Natural killer cell (primary cell): Measurements from ENCODE around the gene KANSL1. TPM values are rescaled to one million over a fixed set of nuclear protein-coding genes. Genes with fewer than 3 reads are reported as not detected.

Experiments
- ATAC-seq, 3 donors: fragments of 150-1000 bp in 2 of 3; fragments of 200-7000 bp in 1 of 3; cut with Tn5 transposase; 1 replicate in 1 of 3; 2 replicates in 2 of 3; pipeline ENCODE4 v1.10.0; 2021; ENCODE audit warnings: mild to moderate bottlenecking in 2 of 3, moderate library complexity in 2 of 3
- DNase-seq, 2 donors: peaks; one replicate each; pipeline versions ENCODE4 v3.0.0 to v3.0.0-alpha.2; 2013 to 2021; ENCODE audit warnings: mixed read lengths in 1 of 2
- H3K27ac ChIP-seq: one replicate; pipeline ENCODE4 v1.5.1; 2013; ENCODE audit warnings: mild to moderate bottlenecking, low read length
- H3K27me3 ChIP-seq: one replicate; pipeline ENCODE4 v1.6.1; 2013; ENCODE audit warnings: low read length; ENCODE audit not compliant: control insufficient read depth, insufficient read depth
- H3K36me3 ChIP-seq: one replicate; pipeline ENCODE4 v1.6.1; 2013; ENCODE audit warnings: low read length; ENCODE audit not compliant: control insufficient read depth, insufficient read depth
- H3K4me1 ChIP-seq: one replicate; pipeline ENCODE4 v1.6.1; 2013; ENCODE audit warnings: low read length; ENCODE audit not compliant: control insufficient read depth, insufficient read depth
- H3K4me3 ChIP-seq: one replicate; pipeline ENCODE4 v1.5.1; 2013; ENCODE audit warnings: low read length
- H3K9me3 ChIP-seq: one replicate; pipeline ENCODE4 v1.6.1; 2013; ENCODE audit warnings: low read length; ENCODE audit not compliant: control insufficient read depth, insufficient read depth
- H3K27ac Mint-ChIP-seq, 2 donors: one replicate each; pipeline ENCODE4 v1.8.0; 2022; ENCODE audit warnings: mild to moderate bottlenecking in 2 of 2, mixed read lengths in 2 of 2, moderate library complexity in 1 of 2
- H3K27me3 Mint-ChIP-seq, 2 donors: one replicate each; pipeline ENCODE4 v1.8.0; 2022; ENCODE audit warnings: low read depth in 2 of 2, mixed read lengths in 2 of 2
- H3K36me3 Mint-ChIP-seq: one replicate; pipeline ENCODE4 v1.8.0; 2022; ENCODE audit warnings: mixed read lengths
- H3K4me1 Mint-ChIP-seq, 2 donors: one replicate each; pipeline ENCODE4 v1.8.0; 2022; ENCODE audit warnings: mixed read lengths in 2 of 2
- H3K4me3 Mint-ChIP-seq: one replicate; pipeline ENCODE4 v1.8.0; 2022; ENCODE audit warnings: mild to moderate bottlenecking, moderate library complexity, mixed read lengths
- H3K9me3 Mint-ChIP-seq, 2 donors: one replicate each; pipeline ENCODE4 v1.8.0; 2022; ENCODE audit warnings: mixed read lengths in 2 of 2
- WGBS: methylation state at CpG from one replicate; pipeline ENCODE4 v1.1.7; 2013; ENCODE audit warnings: missing lambda C conversion rate; ENCODE audit not compliant: insufficient coverage; 5-methylcytosine and 5-hydroxymethylcytosine counted together
- intact Hi-C: fragments of 100-400 bp; cut with micrococcal nuclease; formaldehyde crosslinking; loops from one replicate; pipeline ENCODE4 v1.14.2; 2022
- total RNA-seq, 4 donors: library from RNA; stranded (reverse); fragments of 120-200 nt in 1 of 4; gene quantifications; one replicate each; pipeline versions ENCODE4 v1.2.3 to v1.2.4, GENCODE V29; 2013 to 2022
- TF ChIP-seq, protein P1 (sequence below): fragments of 200-600 bp; IDR thresholded peaks from one replicate; pipeline ENCODE4 v1.8.0; 2022; ENCODE audit warnings: antibody characterized with exemption

Gene KANSL1
- total RNA-seq, 3 donors from 2014 or later (not counting 1 experiment from before 2014, with no cell fraction given) = 202 to 240 (median 220) TPM

DNA sequence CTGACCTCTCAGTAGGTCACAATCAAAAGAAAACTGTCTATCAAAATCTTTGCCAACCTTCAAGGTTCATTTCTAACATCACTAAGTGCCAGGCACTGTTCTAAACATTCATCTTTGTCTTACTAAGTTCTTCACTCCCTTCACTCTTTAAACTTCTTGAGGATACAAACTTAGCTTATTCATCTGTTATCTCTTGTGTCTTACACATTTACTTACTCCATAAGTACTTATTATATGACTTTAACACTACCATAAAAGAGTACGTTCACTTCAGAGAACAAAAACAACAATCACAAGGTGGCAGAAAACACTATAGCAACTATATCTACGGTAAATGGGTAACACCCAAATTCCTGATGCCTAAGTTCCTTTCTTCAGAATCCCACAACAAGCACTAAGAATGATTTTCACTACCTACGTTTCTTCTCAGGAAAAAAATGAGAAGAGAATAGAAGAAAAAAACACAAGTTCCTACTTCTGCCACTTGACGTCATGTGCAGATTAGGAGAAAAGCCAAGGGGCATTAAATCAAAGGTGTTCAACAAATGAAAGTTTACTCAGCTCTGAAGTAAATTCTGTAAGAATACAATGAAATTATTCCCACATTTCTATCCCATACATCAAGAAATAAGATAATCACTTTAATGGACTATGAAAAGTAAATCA lies 29.2 kb downstream of the KANSL1 start:
- Mint-ChIP-seq H3K4me1 (peaks cover 65 to 78% of the 10 kb centered on the region in 2 donors), H3K27ac (peak overlapping the region; percentile 51 to 69), H3K36me3 (no peaks in the 10 kb centered on the region), H3K27me3 (no peaks in the 10 kb centered on the region), H3K9me3 (no peaks in the 10 kb centered on the region), H3K4me3 (peak overlapping the region; percentile 4)
- TF ChIP-seq, protein P1, sequence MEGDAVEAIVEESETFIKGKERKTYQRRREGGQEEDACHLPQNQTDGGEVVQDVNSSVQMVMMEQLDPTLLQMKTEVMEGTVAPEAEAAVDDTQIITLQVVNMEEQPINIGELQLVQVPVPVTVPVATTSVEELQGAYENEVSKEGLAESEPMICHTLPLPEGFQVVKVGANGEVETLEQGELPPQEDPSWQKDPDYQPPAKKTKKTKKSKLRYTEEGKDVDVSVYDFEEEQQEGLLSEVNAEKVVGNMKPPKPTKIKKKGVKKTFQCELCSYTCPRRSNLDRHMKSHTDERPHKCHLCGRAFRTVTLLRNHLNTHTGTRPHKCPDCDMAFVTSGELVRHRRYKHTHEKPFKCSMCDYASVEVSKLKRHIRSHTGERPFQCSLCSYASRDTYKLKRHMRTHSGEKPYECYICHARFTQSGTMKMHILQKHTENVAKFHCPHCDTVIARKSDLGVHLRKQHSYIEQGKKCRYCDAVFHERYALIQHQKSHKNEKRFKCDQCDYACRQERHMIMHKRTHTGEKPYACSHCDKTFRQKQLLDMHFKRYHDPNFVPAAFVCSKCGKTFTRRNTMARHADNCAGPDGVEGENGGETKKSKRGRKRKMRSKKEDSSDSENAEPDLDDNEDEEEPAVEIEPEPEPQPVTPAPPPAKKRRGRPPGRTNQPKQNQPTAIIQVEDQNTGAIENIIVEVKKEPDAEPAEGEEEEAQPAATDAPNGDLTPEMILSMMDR = no peak
- H3K4me1 ChIP-seq = peaks cover 14% of the 10 kb centered on the region
- H3K36me3 ChIP-seq = peaks cover 10% of the 10 kb centered on the region
- DNase-seq (no peak), ATAC-seq (no peak)
- H3K27me3 ChIP-seq = no peaks in the 10 kb centered on the region
- H3K27ac ChIP-seq = no peak overlapping the region
- 69% methylated on average over 3 of the region's 4 CpGs for WGBS
- intact Hi-C loops = no loop called here
- no peak overlapping the region for H3K4me3 ChIP-seq
- H3K9me3 ChIP-seq = no peaks in the 10 kb centered on the region

DNA sequence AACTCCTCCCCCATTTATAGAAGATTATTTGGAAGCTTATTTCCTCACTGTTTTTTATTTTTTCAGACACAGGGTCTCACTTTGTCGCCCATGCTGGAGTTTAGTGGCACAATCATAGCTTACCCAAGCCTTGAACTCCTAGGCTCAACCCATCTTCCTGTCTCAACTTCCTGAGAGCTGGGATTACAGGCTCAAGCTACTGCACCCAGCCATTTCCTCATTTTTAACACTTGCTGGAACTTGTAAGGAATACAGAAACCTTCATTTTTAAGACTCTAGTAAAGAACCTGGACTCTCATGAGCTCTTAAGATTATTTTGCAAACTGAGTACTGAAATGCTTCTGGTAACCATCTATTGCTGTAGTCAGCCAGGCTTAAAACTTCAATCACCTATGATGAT lies 29.9 kb downstream of the KANSL1 start:
- 76% methylated on average over 1 of the region's 1 CpG for WGBS
- H3K9me3 Mint-ChIP-seq = no peaks in the 10 kb centered on the region
- H3K36me3 Mint-ChIP-seq = no peaks in the 10 kb centered on the region
- peak overlapping the region; percentile 51 to 69 for H3K27ac Mint-ChIP-seq
- intact Hi-C loops = no loop called here
- Histone ChIP-seq H3K4me1 (peaks cover 17% of the 10 kb centered on the region), H3K4me3 (no peak overlapping the region), H3K36me3 (peaks cover 2% of the 10 kb centered on the region), H3K9me3 (no peaks in the 10 kb centered on the region), H3K27ac (no peak overlapping the region), H3K27me3 (no peaks in the 10 kb centered on the region)
- H3K4me1 Mint-ChIP-seq = peaks cover 70 to 75% of the 10 kb centered on the region in 2 donors
- peak in 1 of 3 donors; percentile 18 for ATAC-seq
- H3K4me3 Mint-ChIP-seq = peak overlapping the region; percentile 0
- no peaks in the 10 kb centered on the region for H3K27me3 Mint-ChIP-seq
- no peak for DNase-seq
- TF ChIP-seq, protein P1 = no peak

DNA sequence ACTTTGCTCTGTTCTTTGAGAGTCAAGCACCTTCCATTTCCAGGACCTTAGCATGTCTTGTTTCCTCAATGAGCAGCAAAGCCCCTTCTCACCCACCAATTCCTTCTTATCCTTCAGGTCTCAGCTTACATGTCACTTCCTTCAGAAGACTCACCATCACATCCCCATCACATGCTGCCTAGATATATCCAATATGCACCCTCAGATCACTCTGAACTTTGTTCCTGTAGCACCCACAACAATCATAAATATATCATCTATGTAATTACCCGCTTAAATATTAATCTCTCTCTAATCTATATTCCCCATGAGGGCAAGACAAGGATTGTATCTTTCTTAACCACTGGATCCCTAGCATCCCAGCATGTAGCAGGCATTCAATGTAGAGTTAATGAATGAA lies 30.4 kb downstream of the KANSL1 start:
- Histone ChIP-seq H3K27me3 (no peaks in the 10 kb centered on the region), H3K4me1 (peaks cover 19% of the 10 kb centered on the region), H3K4me3 (no peak overlapping the region), H3K9me3 (no peaks in the 10 kb centered on the region), H3K27ac (no peak overlapping the region), H3K36me3 (peaks cover 2% of the 10 kb centered on the region)
- H3K36me3 Mint-ChIP-seq = no peaks in the 10 kb centered on the region
- peak overlapping the region; percentile 2 for H3K4me3 Mint-ChIP-seq
- DNase-seq = no peak
- WGBS = 0% methylated on average over 1 of the region's 1 CpG
- TF ChIP-seq, protein P1 = no peak
- peaks cover 67 to 73% of the 10 kb centered on the region in 2 donors for H3K4me1 Mint-ChIP-seq
- no peaks in the 10 kb centered on the region for H3K27me3 Mint-ChIP-seq
- no peak for ATAC-seq
- H3K9me3 Mint-ChIP-seq = no peaks in the 10 kb centered on the region
- intact Hi-C loops = no loop called here
- peak overlapping the region; percentile 51 to 69 for H3K27ac Mint-ChIP-seq

DNA sequence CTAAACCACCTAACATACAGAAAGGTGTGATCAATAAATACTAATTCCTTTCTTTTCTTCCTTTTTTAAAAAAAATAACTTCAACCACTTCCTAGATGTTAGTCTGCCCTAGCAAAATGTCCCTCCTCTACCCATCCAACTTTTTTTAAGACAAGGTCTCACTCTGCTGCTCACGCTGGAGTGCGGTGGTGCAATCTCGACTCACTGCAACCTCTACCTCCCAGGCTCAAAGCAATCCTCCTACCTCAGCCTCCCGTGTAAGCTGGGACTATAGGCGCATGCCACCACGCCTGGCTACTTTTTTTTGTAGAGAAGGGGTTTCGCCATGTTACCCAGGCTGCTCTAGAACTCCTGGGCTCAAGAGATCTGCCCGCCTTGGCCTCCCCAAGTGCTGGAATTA lies 33.1 kb downstream of the KANSL1 start:
- ATAC-seq (no peak), DNase-seq (no peak)
- no peak overlapping the region for H3K4me3 Mint-ChIP-seq
- H3K27me3 ChIP-seq = no peaks in the 10 kb centered on the region
- H3K4me1 Mint-ChIP-seq = peaks cover 79 to 81% of the 10 kb centered on the region in 2 donors
- no peaks in the 10 kb centered on the region for H3K27me3 Mint-ChIP-seq
- H3K9me3 ChIP-seq = no peaks in the 10 kb centered on the region
- no peaks in the 10 kb centered on the region for H3K9me3 Mint-ChIP-seq
- peak overlapping the region; percentile 17 to 67 for H3K27ac Mint-ChIP-seq
- H3K36me3 Mint-ChIP-seq = no peaks in the 10 kb centered on the region
- peaks cover 34% of the 10 kb centered on the region for H3K4me1 ChIP-seq
- no peak overlapping the region for H3K27ac ChIP-seq
- H3K4me3 ChIP-seq = no peak overlapping the region
- H3K36me3 ChIP-seq = peaks cover 2% of the 10 kb centered on the region
- 96% methylated on average over 8 of the region's 8 CpGs for WGBS
- TF ChIP-seq, protein P1 = no peak
- intact Hi-C loops = no loop called here
